GM21390 (cell line): ENCODE measurements around the gene PIKFYVE.
A peak's percentile ranks its signal among the peaks of the same experiment; 100 is the strongest.
"Not testable (repeated sequence)": the region's sequence is repeated elsewhere in the genome, so short reads cannot be mapped to it uniquely, and the experiment has no call there.

Experiments
- ATAC-seq: cut with Tn5 transposase; IDR thresholded peaks from one replicate; pipeline ENCODE4 v1.9.1; 2021; ENCODE audit not compliant: unreplicated experiment

The PIKFYVE gene

GRCh38 chr2:208300847-208301618, 35.0 kb downstream of the PIKFYVE start:
- ATAC-seq = no peak

GRCh38 chr2:208304157-208304556, 38.1 kb downstream of the PIKFYVE start:
- no peak for ATAC-seq

GRCh38 chr2:208304695-208305094, 38.6 kb downstream of the PIKFYVE start:
- no peak for ATAC-seq

GRCh38 chr2:208306291-208306690, 40.2 kb downstream of the PIKFYVE start:
- ATAC-seq = no peak

- ATAC-seq = peak; percentile 47
Measured at GRCh38 chr2:208311321-208311720, 45.3 kb downstream of the PIKFYVE start.

- ATAC-seq = peak; percentile 44
Measured at GRCh38 chr2:208311954-208312353, 45.9 kb downstream of the PIKFYVE start.

GRCh38 chr2:208315081-208315788, 49.2 kb downstream of the PIKFYVE start:
- peak; percentile 67 for ATAC-seq

GRCh38 chr2:208318127-208318526, 52.1 kb downstream of the PIKFYVE start:
- ATAC-seq = no peak

GRCh38 chr2:208319391-208319790, 53.3 kb downstream of the PIKFYVE start:
- peak; percentile 36 for ATAC-seq

GRCh38 chr2:208320686-208321085, 54.6 kb downstream of the PIKFYVE start:
- ATAC-seq = peak; percentile 94

GRCh38 chr2:208326016-208326415, 60.0 kb downstream of the PIKFYVE start:
- no peak for ATAC-seq

GRCh38 chr2:208329485-208329884, 63.4 kb downstream of the PIKFYVE start:
- no peak for ATAC-seq

- ATAC-seq = no peak
Measured at GRCh38 chr2:208334230-208334629, 68.2 kb downstream of the PIKFYVE start.

- ATAC-seq = no peak
Measured at GRCh38 chr2:208346756-208347155, 80.7 kb downstream of the PIKFYVE start.

- ATAC-seq = no peak
Measured at GRCh38 chr2:208350610-208351009, 84.6 kb downstream of the PIKFYVE start.

- ATAC-seq = no peak
Measured at GRCh38 chr2:208352644-208353567, 86.9 kb downstream of the PIKFYVE start.

- ATAC-seq = no peak
Measured at GRCh38 chr2:208354964-208355381, 88.9 kb downstream of the PIKFYVE start.

GRCh38 chr2:208356420-208356819, 90.4 kb downstream of the PIKFYVE start:
- not testable (repeated sequence) for ATAC-seq

- ATAC-seq = no peak
Measured at GRCh38 chr2:208356846-208357574, 91.0 kb downstream of the PIKFYVE start.

- ATAC-seq = no peak
Measured at GRCh38 chr2:208358758-208359631, 92.9 kb downstream of the PIKFYVE start.
